ENCODE measurements around the gene TUBGCP5.

DNA sequence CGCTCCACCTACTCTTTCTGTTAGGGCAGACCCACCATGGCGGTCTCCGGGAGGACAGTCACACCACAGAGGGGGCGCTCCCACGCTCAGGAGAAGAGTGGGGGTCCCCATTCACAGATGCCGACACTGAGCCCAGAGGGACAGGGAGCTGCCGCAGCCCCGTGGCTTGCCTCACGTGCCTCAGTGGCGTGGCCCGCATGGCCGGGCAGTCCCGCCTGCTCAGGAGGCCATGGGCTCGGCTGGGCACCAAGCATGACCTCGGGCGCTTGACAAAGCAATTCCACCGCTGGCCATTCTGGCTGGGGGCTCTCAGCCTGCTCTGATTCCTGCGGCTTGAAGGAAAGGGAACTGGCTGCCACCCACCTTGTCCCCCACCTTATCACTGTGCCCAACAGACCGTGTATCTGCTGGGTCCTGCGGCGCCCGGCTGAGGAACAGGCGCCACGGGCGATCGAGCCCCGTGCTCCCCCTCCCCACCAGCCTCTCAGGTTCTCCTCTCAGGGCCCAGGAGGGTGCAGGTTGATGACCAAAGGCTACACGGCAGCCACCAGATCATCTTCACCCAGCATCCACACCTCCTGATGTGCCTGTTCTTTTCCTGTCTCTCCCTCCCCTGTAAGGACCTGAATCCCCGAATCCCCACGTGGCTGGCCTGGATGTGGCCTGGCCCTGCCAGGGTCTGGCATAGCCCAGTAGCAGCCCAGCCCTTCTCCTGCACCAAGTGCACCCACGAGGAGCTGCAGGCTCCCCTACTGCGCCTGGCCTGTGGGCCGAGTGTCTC is 79.9 kb downstream of the TUBGCP5 start:
- TF ChIP-seq, protein P1, sequence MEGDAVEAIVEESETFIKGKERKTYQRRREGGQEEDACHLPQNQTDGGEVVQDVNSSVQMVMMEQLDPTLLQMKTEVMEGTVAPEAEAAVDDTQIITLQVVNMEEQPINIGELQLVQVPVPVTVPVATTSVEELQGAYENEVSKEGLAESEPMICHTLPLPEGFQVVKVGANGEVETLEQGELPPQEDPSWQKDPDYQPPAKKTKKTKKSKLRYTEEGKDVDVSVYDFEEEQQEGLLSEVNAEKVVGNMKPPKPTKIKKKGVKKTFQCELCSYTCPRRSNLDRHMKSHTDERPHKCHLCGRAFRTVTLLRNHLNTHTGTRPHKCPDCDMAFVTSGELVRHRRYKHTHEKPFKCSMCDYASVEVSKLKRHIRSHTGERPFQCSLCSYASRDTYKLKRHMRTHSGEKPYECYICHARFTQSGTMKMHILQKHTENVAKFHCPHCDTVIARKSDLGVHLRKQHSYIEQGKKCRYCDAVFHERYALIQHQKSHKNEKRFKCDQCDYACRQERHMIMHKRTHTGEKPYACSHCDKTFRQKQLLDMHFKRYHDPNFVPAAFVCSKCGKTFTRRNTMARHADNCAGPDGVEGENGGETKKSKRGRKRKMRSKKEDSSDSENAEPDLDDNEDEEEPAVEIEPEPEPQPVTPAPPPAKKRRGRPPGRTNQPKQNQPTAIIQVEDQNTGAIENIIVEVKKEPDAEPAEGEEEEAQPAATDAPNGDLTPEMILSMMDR (IDR thresholded peaks at IDR 0.05), result no peak
- TF ChIP-seq MXD4 (CRISPR knock-in tag; IDR thresholded peaks at IDR 0.05; ENCODE audit: borderline replicate concordance) (no peak), GABPB1 (CRISPR knock-in tag; IDR thresholded peaks at IDR 0.05) (no peak), CREB1 (CRISPR knock-in tag; IDR thresholded peaks at IDR 0.05) (no peak)
- TF ChIP-seq, protein P2, sequence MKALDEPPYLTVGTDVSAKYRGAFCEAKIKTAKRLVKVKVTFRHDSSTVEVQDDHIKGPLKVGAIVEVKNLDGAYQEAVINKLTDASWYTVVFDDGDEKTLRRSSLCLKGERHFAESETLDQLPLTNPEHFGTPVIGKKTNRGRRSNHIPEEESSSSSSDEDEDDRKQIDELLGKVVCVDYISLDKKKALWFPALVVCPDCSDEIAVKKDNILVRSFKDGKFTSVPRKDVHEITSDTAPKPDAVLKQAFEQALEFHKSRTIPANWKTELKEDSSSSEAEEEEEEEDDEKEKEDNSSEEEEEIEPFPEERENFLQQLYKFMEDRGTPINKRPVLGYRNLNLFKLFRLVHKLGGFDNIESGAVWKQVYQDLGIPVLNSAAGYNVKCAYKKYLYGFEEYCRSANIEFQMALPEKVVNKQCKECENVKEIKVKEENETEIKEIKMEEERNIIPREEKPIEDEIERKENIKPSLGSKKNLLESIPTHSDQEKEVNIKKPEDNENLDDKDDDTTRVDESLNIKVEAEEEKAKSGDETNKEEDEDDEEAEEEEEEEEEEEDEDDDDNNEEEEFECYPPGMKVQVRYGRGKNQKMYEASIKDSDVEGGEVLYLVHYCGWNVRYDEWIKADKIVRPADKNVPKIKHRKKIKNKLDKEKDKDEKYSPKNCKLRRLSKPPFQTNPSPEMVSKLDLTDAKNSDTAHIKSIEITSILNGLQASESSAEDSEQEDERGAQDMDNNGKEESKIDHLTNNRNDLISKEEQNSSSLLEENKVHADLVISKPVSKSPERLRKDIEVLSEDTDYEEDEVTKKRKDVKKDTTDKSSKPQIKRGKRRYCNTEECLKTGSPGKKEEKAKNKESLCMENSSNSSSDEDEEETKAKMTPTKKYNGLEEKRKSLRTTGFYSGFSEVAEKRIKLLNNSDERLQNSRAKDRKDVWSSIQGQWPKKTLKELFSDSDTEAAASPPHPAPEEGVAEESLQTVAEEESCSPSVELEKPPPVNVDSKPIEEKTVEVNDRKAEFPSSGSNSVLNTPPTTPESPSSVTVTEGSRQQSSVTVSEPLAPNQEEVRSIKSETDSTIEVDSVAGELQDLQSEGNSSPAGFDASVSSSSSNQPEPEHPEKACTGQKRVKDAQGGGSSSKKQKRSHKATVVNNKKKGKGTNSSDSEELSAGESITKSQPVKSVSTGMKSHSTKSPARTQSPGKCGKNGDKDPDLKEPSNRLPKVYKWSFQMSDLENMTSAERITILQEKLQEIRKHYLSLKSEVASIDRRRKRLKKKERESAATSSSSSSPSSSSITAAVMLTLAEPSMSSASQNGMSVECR (CRISPR knock-in tag; IDR thresholded peaks at IDR 0.05; ENCODE audit: borderline replicate concordance), result no peak
- TF ChIP-seq, protein P3, sequence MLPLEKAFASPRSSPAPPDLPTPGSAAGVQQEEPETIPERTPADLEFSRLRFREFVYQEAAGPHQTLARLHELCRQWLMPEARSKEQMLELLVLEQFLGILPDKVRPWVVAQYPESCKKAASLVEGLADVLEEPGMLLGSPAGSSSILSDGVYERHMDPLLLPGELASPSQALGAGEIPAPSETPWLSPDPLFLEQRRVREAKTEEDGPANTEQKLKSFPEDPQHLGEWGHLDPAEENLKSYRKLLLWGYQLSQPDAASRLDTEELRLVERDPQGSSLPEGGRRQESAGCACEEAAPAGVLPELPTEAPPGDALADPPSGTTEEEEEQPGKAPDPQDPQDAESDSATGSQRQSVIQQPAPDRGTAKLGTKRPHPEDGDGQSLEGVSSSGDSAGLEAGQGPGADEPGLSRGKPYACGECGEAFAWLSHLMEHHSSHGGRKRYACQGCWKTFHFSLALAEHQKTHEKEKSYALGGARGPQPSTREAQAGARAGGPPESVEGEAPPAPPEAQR (CRISPR knock-in tag; IDR thresholded peaks at IDR 0.05), result no peak

Measured in WTC11 (cell line).